Stimulated activated CD4-positive, alpha-beta T cell treated with anti-CD3 and anti-CD28 coated beads, Interleukin-1b, Interleukin-23, amount 100 ng/mL, for 4 hours (primary cell): ENCODE measurements around the gene IQCC.
A peak's percentile ranks its signal among the peaks of the same experiment; 100 is the strongest.
"Not testable (repeated sequence)": the region's sequence is repeated elsewhere in the genome, so short reads cannot be mapped to it uniquely, and the experiment has no call there.

Source experiments
- DNase-seq, 2 donors: peaks; one replicate each; pipeline ENCODE4 v3.0.0-alpha.2; 2020; ENCODE audit warnings: low read depth in 2 of 2

The IQCC gene

GRCh38 chr1:32205401-32206370 is at the start of gene IQCC:
TSS of gene IQCC (plus strand) at chr1:32205671. CDS start at chr1:32205682, 11 bp downstream.
- DNase-seq: peak; percentile 76 to 80

- DNase-seq: no peak
These were observed 46.3 kb upstream of the IQCC start for GRCh38 chr1:32159189-32159588.

- no peak for DNase-seq
These were observed 42.1 kb upstream of the IQCC start for GRCh38 chr1:32163405-32163804.

- not testable (repeated sequence) for DNase-seq
These were observed 39.8 kb upstream of the IQCC start for GRCh38 chr1:32165633-32166032.

GRCh38 chr1:32170991-32171390 is 34.5 kb upstream of the IQCC start:
- no peak for DNase-seq

- no peak for DNase-seq
These were observed 32.7 kb upstream of the IQCC start for GRCh38 chr1:32172621-32173245.

GRCh38 chr1:32178380-32179192 is 26.9 kb upstream of the IQCC start:
- no peak for DNase-seq

- DNase-seq: no peak
These were observed 26.4 kb upstream of the IQCC start for GRCh38 chr1:32179193-32179442.

GRCh38 chr1:32179443-32180185 is 25.9 kb upstream of the IQCC start, which contains the start of gene TXLNA:
TSS of gene TXLNA (plus strand) at chr1:32179675. CDS start at chr1:32180346, 671 bp downstream.
- DNase-seq: peak; percentile 88

- DNase-seq: peak in 1 of 2 donors; percentile 24
These were observed 25.0 kb upstream of the IQCC start for GRCh38 chr1:32180186-32181060.

GRCh38 chr1:32181065-32181464 is 24.4 kb upstream of the IQCC start:
- DNase-seq: no peak

- no peak for DNase-seq
These were observed 23.9 kb upstream of the IQCC start for GRCh38 chr1:32181563-32181962.

GRCh38 chr1:32182060-32182459 is 23.4 kb upstream of the IQCC start:
- no peak for DNase-seq

GRCh38 chr1:32184650-32185049 is 20.8 kb upstream of the IQCC start:
- no peak for DNase-seq

GRCh38 chr1:32186077-32186476 is 19.4 kb upstream of the IQCC start:
- DNase-seq: no peak

- DNase-seq: no peak
These were observed 19.0 kb upstream of the IQCC start for GRCh38 chr1:32186491-32186890.

- no peak for DNase-seq
These were observed 17.6 kb upstream of the IQCC start for GRCh38 chr1:32187850-32188249.

GRCh38 chr1:32192220-32192948 is 13.1 kb upstream of the IQCC start:
- no peak for DNase-seq

- no peak for DNase-seq
These were observed 10.5 kb upstream of the IQCC start for GRCh38 chr1:32194984-32195383.

GRCh38 chr1:32195531-32195930 is 9.9 kb upstream of the IQCC start:
- no peak for DNase-seq
